ENCODE results near the gene PTH2. TPM values are rescaled to one million over a fixed set of nuclear protein-coding genes. Genes with fewer than 3 reads are reported as not detected.
"Not testable (repeated sequence)": the region's sequence is repeated elsewhere in the genome, so short reads cannot be mapped to it uniquely, and the experiment has no call there.

PTH2 gene
- total RNA-seq, 2 experiments from 2014 or later = not detected

DNA sequence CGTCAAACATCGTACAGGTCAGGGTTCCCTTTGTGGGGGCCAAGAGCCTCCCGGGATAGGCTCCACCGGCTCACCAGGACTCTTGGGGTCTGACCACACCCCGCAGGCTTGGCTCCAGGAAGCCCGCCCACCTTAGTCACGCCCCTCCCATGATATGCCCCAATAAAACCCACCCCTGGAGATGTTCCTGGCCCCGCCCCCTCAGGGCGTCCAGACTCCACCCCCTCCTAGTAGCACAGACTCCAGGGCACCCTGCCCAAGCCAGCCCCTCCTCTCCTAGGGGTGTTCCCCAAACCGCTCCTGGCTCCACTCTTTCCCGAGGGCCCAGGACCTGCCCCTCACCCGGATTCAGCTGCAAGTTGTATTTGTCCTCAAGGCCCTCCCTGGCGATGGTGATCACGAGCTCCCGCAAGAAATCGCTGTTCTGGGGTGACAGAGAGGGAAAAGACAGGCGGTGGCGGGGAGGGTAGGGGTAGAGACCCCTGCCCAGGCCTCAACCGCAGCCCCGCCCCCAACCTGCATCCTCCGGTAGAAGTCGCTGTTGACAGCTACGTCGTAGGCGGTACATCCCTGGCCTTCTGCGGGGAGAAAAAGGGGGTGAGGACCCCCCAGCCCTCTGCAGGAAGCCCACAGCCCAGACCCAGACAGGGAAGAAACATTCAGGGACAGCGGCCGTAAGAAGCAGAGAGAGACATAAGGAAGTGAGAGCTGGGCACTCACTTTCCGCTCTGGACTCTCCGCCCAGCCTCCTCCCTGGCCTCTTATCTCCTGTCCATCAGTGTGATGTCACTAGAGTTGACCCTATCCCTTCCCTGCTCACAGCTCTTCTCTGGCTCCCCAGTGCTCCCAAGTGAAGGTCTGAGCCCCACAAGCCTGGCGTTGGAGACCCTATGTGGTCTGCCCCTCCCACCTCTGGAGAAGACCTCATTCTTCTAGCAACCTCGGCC, 24.5 kb upstream of the PTH2 start:
- peaks cover 43% of the 10 kb centered on the region for H3K4me1 Mint-ChIP-seq (ENCODE audit: low read depth)
- ChIA-PET POLR2A (interaction anchor here (0.6 to 1.0 kb wide), 2 partner anchors 23 to 104 kb away, joined by 3 read pairs; no protein-coding TSS in a partner anchor), CTCF (interaction anchor here (1.8 kb wide), 1 partner anchor 56 kb away, joined by 5 read pairs; no protein-coding TSS in a partner anchor)
- intact Hi-C loops (cut with micrococcal nuclease) = no loop called here
- no peak overlapping the region for H3K4me3 Mint-ChIP-seq
- peaks cover 41% of the 10 kb centered on the region for H3K36me3 Mint-ChIP-seq
- H3K27me3 Mint-ChIP-seq = peaks cover under 1% of the 10 kb centered on the region
- no peaks in the 10 kb centered on the region for H3K9me3 Mint-ChIP-seq
- peak; percentile 32 for DNase-seq
- H3K27ac Mint-ChIP-seq = no peak overlapping the region

DNA sequence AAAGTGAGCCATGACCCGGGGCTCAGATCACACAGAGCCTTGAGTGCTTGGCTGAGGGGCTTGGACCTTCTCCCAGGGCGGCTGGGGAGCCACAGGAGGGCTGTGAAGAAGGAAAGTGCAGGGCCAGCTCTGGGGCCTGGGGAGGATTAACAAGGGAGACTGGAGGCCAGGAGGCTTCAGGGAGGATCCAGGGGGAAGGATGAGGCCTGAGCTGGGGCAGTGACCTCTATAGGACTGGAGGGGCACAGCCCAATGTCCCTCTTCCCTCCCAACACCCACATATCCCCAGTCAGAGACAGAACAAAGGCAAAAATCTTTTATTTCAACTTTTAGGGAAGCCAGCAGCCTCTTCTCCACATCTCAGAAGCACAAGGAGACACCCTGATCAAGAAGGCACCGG, 22.8 kb upstream of the PTH2 start:
- no peak for DNase-seq
- Mint-ChIP-seq H3K4me3 (no peak overlapping the region), H3K27ac (no peak overlapping the region), H3K27me3 (peaks cover 14% of the 10 kb centered on the region), H3K4me1 (ENCODE audit: low read depth) (peaks cover 45% of the 10 kb centered on the region), H3K9me3 (no peaks in the 10 kb centered on the region), H3K36me3 (peaks cover 35% of the 10 kb centered on the region)
- intact Hi-C loops (cut with micrococcal nuclease) = no loop called here
- POLR2A ChIA-PET = no interaction called here
- CTCF ChIA-PET = interaction anchor here (0.6 to 1.8 kb wide), 4 partner anchors 19 to 54 kb away, joined by 3 to 8 read pairs (median 4); no protein-coding TSS in a partner anchor

DNA sequence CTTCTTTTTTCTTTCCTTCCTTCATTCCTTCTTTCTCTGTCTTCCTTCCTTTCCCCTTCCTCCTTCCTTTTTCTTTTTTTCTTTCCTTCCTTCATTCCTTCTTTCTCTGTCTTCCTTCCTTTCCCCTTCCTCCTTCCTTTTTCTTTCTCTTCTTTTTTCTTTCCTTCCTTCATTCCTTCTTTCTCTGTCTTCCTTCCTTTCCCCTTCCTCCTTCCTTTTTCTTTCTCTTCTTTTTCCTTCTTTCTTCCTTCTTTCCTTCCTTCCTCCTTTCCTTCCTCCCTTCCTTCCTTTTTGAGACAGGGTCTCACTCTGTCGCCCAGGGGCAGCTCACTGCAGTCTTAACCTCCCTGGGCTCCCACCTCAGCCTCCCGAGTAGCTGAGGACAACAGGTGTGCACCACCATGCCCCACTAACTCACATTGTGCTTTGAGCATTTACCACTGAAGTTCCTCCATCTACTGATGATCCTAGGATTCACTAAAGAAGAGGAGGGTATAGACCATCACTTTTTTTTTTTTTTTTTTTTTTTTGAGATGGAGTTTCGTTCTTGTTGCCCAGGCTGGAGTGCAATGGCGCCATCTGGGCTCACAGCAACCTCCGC, 21.0 kb upstream of the PTH2 start:
- H3K9me3 Mint-ChIP-seq; DNase-seq; intact Hi-C loops (cut with micrococcal nuclease): not testable (repeated sequence)
- Mint-ChIP-seq H3K4me3 (peak overlapping the region; percentile 74), H3K27me3 (peaks cover 30% of the 10 kb centered on the region), H3K27ac (peak overlapping the region; percentile 82), H3K4me1 (ENCODE audit: low read depth) (peaks cover 34% of the 10 kb centered on the region), H3K36me3 (peaks cover 22% of the 10 kb centered on the region)
- ChIA-PET CTCF (interaction anchor here (0.7 to 4.0 kb wide), 6 partner anchors 14 to 55 kb away, joined by 3 to 48 read pairs (median 4); no protein-coding TSS in a partner anchor), POLR2A (interaction anchor here (0.9 kb wide), 1 partner anchor 26 kb away, joined by 3 read pairs; no protein-coding TSS in a partner anchor)

DNA sequence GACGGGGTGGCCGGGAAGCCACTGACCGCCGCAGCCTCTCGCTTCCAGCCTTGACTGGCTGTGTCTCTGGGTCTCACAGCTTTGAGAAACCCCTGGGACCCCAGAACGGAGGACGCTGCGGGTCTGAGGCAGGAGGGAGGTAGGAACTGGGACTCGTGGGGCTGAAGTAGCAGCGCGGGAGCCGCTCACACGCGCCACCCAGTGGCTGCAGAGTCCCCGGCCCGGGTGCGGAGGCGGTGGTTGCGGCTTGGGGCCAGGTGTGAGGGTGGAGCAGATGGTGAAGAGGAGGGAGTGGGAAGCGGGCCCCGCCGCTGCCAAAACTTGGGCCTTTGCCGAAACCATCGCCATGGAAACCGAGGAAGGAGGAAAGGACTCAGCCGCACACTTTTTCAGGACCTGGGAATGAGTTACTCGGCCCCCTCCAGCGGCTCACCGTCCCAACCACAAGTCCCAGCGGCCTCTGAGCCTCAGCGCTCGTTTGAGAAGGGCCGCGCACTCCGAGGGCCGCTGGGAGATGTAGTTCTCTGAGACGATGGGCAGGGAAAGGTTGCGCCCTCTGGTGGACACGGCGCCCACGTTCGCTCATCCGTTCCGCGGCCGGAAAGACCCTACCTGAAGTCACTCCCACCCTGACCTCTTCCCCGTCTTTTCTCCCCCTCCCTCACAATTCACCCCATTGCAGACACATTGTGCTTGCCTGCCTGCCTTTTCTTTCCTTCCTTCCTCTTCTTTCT, 20.3 kb upstream of the PTH2 start:
- intact Hi-C loops (cut with micrococcal nuclease) = loop anchor here (1.0 to 2.0 kb wide), 5 partner anchors 10 to 217 kb away; partner anchors contain the start of gene ALDH16A1
- H3K4me3 Mint-ChIP-seq = peak overlapping the region; percentile 74
- no peaks in the 10 kb centered on the region for H3K9me3 Mint-ChIP-seq
- peaks cover 17% of the 10 kb centered on the region for H3K36me3 Mint-ChIP-seq
- ChIA-PET POLR2A (interaction anchor here (0.9 kb wide), 1 partner anchor 27 kb away, joined by 3 read pairs; no protein-coding TSS in a partner anchor), CTCF (interaction anchor here (1.0 to 4.0 kb wide), 9 partner anchors 8 to 260 kb away, joined by 3 to 48 read pairs (median 4); partner anchors contain the start of gene PIH1D1)
- DNase-seq = peak; percentile 96
- H3K27ac Mint-ChIP-seq = peak overlapping the region; percentile 82
- H3K4me1 Mint-ChIP-seq (ENCODE audit: low read depth) = peaks cover 33% of the 10 kb centered on the region
- peaks cover 36% of the 10 kb centered on the region for H3K27me3 Mint-ChIP-seq

DNA sequence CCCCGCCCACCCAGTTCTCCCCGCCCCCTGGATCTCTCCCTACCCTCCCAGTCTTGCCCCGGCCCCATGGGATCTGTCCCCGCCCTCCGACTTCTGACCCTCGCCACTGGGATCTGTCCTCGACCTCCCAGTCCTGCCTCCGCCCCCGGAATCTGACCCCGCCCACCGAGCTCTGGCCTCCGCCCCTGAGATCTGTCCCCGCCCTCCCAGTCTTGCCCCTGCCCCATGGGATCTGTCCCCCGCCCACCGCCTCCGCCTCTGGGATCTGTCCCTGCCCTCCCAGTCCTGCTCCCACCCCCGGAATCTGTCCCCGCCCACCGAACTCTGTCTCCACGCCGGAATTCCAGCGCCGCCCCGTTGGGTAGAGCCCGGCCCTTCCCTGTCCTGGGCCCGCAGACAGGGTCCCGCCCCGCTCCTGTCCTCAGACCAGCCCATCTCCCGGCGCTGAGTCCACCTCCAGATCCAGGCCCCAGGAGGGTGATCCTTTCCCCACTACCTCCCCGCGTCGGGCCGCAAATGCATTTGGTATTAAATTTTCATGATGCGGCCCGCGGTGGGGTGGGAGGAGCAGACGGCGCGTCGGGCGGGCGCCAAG, 19.6 kb upstream of the PTH2 start:
- intact Hi-C loops (cut with micrococcal nuclease) = loop anchor here (1.0 to 2.0 kb wide), 5 partner anchors 10 to 217 kb away; partner anchors contain the start of gene ALDH16A1
- H3K27me3 Mint-ChIP-seq = peaks cover 43% of the 10 kb centered on the region
- H3K4me1 Mint-ChIP-seq (ENCODE audit: low read depth) = peaks cover 28% of the 10 kb centered on the region
- peak overlapping the region; percentile 74 for H3K4me3 Mint-ChIP-seq
- POLR2A ChIA-PET = no interaction called here
- CTCF ChIA-PET = interaction anchor here (0.5 to 4.0 kb wide), 10 partner anchors 9 to 259 kb away, joined by 3 to 48 read pairs (median 4); partner anchors contain the start of gene PIH1D1
- H3K9me3 Mint-ChIP-seq = no peaks in the 10 kb centered on the region
- no peak overlapping the region for H3K27ac Mint-ChIP-seq
- H3K36me3 Mint-ChIP-seq = peaks cover 12% of the 10 kb centered on the region
- peak; percentile 83 for DNase-seq

DNA sequence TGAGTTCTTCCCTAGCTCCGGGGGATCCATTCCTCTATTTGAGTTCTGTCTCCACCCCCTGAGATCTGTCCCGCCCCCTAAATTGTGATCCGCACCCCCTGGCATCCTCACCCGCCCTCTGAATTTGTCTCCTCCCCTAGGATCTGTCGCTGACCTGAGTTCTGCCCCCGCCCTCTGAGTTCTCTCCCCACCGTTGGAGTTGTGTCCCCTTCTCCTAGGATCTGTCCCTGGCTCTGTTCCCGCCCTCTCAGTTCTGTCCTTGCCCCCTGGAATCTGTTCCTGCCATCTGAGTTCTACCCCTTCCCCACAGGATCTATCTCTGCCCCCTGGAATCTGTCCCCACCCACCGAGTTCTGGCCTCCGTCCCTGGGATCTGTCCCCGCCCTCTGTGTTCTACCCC, 19.1 kb upstream of the PTH2 start:
- peak; percentile 42 for DNase-seq
- POLR2A ChIA-PET = no interaction called here

DNA sequence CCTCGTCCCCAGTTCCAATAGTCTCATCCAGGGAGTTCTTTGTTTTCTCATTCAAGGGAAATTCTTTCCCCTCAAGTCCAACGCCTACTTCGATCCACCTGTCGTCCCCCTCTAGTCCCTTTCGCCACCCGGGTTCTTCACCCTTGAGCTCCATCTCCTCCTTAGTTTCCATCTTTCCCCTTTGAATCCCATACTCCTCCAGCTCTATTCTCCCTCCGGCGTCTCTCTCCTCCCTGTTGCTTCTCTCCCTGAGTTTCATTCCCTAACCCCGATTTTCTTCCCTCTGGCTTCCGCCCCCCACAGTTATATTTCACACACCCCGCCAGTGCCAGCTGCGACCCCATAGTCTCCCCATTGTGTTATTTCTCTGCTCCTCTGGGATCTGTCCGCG, 18.7 kb upstream of the PTH2 start:
- CTCF ChIA-PET = interaction anchor here (0.8 to 4.0 kb wide), 5 partner anchors 12 to 174 kb away, joined by 3 to 48 read pairs (median 4); no protein-coding TSS in a partner anchor
- intact Hi-C loops (cut with micrococcal nuclease) = loop anchor here (2.0 kb wide), 2 partner anchors 29 to 175 kb away; no protein-coding TSS in a partner anchor
- Mint-ChIP-seq H3K9me3 (no peaks in the 10 kb centered on the region), H3K4me3 (peak overlapping the region; percentile 74), H3K4me1 (ENCODE audit: low read depth) (peaks cover 28% of the 10 kb centered on the region), H3K27ac (peak overlapping the region; percentile 21), H3K36me3 (peaks cover 8% of the 10 kb centered on the region), H3K27me3 (peaks cover 51% of the 10 kb centered on the region)
- POLR2A ChIA-PET = no interaction called here
- DNase-seq = no peak

More for the DNA sequence above, 19.1 kb upstream of the PTH2 start:
- Mint-ChIP-seq H3K27me3 (peaks cover 48% of the 10 kb centered on the region), H3K36me3 (peaks cover 9% of the 10 kb centered on the region), H3K4me3 (peak overlapping the region; percentile 74), H3K4me1 (ENCODE audit: low read depth) (peaks cover 28% of the 10 kb centered on the region), H3K27ac (no peak overlapping the region), H3K9me3 (no peaks in the 10 kb centered on the region)
- intact Hi-C loops (cut with micrococcal nuclease) = loop anchor here (2.0 kb wide), 2 partner anchors 28 to 176 kb away; no protein-coding TSS in a partner anchor
- CTCF ChIA-PET = interaction anchor here (0.5 to 4.0 kb wide), 11 partner anchors 10 to 175 kb away, joined by 3 to 48 read pairs (median 4); partner anchors contain the start of gene PIH1D1

DNA sequence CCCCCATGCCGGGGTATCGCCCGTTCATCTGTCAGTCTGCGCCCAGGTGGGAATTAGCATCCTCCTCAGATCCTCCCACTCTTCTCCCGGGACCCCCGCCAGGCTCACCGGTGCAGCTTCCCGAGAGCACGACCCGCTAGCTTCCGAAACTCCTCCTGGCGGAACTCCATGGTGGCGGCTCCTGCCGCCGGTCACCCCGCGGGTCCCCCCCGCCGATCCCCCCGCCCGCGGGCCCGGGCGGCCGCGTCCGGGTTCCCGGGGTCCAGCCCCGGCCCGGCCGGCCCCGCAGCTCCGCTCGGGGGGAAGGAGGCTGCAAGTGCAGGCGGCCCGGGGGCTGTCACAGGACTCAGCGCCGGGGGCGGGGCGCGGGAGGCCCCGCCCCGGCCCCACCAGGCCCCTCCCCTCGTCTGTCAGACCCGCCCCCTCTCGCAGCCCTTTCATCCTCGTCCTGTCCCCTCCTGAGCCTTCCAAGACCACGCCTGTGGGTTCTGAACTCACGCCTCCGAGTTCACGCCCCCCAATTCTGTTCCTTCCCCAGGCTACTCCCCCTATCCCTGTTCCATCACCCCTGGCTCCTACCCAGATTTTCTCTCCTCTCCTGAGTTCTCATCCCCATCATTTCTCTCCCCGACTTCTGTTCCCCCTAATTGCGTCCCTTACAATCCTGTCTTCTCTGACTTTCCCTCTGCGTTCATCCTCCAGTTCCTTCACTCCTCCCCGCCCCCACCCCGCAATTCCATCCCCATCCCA, 18.1 kb upstream of the PTH2 start, which contains the start of gene SLC17A7:
Gene SLC17A7 (minus strand): TSS at position 318 of the 750 bp plus-strand sequence. CDS start 148 bp downstream, at position 170.
- CTCF ChIA-PET = interaction anchor here (0.8 to 4.0 kb wide), 4 partner anchors 11 to 174 kb away, joined by 3 to 48 read pairs (median 4); no protein-coding TSS in a partner anchor
- Mint-ChIP-seq H3K27ac (peak within 1 kb of the TSS; percentile 21), H3K4me3 (peak within 1 kb of the TSS; percentile 74), H3K9me3 (no peaks in the 10 kb centered on the region), H3K27me3 (peaks cover 56% of the 10 kb centered on the region), H3K4me1 (ENCODE audit: low read depth) (peaks cover 29% of the 10 kb centered on the region), H3K36me3 (peaks cover 3% of the 10 kb centered on the region)
- DNase-seq = peak; percentile 67
- POLR2A ChIA-PET = no interaction called here
- intact Hi-C loops (cut with micrococcal nuclease) = no loop called here

DNA sequence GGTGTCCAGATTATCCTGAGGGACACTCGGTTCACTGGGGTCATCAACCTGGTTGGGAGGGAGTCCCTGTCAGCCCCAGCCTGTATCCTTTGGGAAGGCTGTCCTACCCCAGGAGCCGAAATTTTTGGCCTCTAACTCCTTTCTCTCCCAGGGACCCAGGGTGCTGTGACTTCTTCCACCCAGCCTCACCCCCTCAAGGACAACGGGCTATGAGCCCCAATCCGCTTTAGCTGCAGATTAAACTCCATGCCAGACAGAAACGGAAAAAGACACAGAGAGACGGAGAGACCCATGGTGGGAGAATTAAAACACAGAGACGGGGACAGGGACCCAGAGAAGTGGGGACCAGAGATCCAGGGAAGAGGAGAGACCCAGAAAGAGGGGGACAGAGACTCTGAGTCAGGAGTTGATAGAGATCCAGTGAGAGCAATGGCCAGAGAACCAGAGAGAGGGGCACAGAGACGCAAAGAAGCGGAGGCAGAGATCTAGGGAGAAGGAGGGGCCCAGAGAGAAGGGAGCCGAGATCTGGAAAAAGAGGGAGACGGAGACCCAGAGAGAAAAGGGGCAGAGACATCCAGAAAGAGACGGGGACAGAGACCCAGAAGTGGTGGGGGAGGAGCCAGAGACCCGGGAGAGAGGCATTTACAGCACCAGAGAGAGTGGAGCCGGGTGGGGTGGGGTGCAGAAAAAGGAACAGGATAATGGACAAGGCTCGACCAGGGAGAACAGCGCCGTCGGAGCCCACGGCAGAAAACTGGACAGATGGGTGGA, 17.4 kb upstream of the PTH2 start:
- POLR2A ChIA-PET = interaction anchor here (1.0 kb wide), 1 partner anchor 48 kb away, joined by 3 read pairs; no protein-coding TSS in a partner anchor
- Mint-ChIP-seq H3K4me1 (ENCODE audit: low read depth) (peaks cover 34% of the 10 kb centered on the region), H3K36me3 (no peaks in the 10 kb centered on the region), H3K9me3 (no peaks in the 10 kb centered on the region), H3K4me3 (no peak overlapping the region), H3K27ac (no peak overlapping the region), H3K27me3 (peaks cover 64% of the 10 kb centered on the region)
- intact Hi-C loops (cut with micrococcal nuclease) = no loop called here
- DNase-seq = no peak
- CTCF ChIA-PET = interaction anchor here (1.1 to 1.8 kb wide), 4 partner anchors 11 to 49 kb away, joined by 3 to 4 read pairs (median 3); no protein-coding TSS in a partner anchor
